ENCODE data around the gene ZGRF1.
"Not testable (repeated sequence)": the region's sequence is repeated elsewhere in the genome, so short reads cannot be mapped to it uniquely, and the experiment has no call there.

The ZGRF1 gene

DNA sequence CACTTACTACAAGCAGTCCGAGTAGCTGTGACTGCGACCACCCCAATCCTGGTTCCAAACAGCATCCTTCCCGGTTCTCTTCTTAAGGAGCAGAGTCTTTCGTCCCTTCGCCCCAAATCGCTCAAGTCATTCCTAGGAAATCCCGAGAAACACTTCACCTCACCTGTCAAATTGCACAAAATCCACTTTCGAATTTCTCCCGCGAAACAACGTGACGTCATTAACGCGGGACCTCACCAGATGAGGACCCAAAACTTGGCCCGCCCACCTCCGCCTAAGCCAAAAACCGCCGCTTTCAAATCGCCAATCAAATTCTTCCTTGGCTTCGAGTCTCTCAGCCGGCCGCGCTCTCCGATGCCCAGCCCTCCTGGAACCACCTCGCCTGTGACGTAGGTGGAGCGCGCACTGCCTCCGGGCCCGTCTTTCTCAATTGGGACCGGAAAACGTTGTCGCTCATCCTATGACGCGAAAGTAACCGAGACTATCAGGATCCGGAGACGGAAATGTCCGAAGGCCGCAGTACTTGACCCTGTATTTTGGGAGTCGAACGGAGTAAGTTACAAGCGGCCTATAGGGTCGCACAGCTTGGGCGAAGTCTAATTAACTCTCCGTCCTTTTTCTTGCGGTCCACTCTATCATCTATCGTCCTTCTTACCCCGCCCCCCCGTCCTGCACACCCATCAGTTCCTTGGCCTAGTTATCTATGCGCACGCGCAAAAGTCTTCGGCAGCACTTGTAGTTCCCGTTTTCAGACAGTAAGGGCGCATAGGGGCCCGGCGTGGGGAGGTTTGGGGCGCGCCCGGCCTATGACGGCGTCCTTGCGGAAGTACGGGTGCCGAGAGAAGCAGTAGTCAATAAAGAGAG is at the start of gene ZGRF1, which contains the start of gene LARP7:
Gene ZGRF1 (minus strand): TSS at position 222 of the 864 bp plus-strand sequence. CDS start 3,733 bp downstream, outside the sequence.
Gene LARP7 (plus strand): TSS at position 456 of the 864 bp plus-strand sequence. CDS start 7,527 bp downstream, outside the sequence.
- Mint-ChIP-seq H3K36me3 (ENCODE audit: low read depth) (peaks cover 6% of the 10 kb centered on the region), H3K4me1 (ENCODE audit: low read depth) (peaks cover 27% of the 10 kb centered on the region), H3K27ac (no peak within 1 kb of the TSS), H3K9me3 (no peaks in the 10 kb centered on the region), H3K27me3 (ENCODE audit: low read depth) (no peaks in the 10 kb centered on the region), H3K4me3 (no peak within 1 kb of the TSS)

GRCh38 chr4:112680996-112681395 is 44.3 kb upstream of the ZGRF1 start:
- no peak overlapping the region for H3K27ac Mint-ChIP-seq
- no peak overlapping the region for H3K4me3 Mint-ChIP-seq
- no peaks in the 10 kb centered on the region for H3K36me3 Mint-ChIP-seq (ENCODE audit: low read depth)
- H3K27me3 Mint-ChIP-seq (ENCODE audit: low read depth): peaks cover 4% of the 10 kb centered on the region
- H3K9me3 Mint-ChIP-seq: no peaks in the 10 kb centered on the region
- no peaks in the 10 kb centered on the region for H3K4me1 Mint-ChIP-seq (ENCODE audit: low read depth)

- H3K36me3 Mint-ChIP-seq (ENCODE audit: low read depth): no peaks in the 10 kb centered on the region
- H3K27me3 Mint-ChIP-seq (ENCODE audit: low read depth): no peaks in the 10 kb centered on the region
- H3K4me3 Mint-ChIP-seq: no peak overlapping the region
- no peak overlapping the region for H3K27ac Mint-ChIP-seq
- H3K4me1 Mint-ChIP-seq (ENCODE audit: low read depth): no peaks in the 10 kb centered on the region
- no peaks in the 10 kb centered on the region for H3K9me3 Mint-ChIP-seq
These were observed 40.9 kb upstream of the ZGRF1 start for GRCh38 chr4:112677519-112678091.

- Mint-ChIP-seq H3K36me3 (ENCODE audit: low read depth) (no peaks in the 10 kb centered on the region), H3K27ac (no peak overlapping the region), H3K4me3 (no peak overlapping the region), H3K9me3 (no peaks in the 10 kb centered on the region), H3K4me1 (ENCODE audit: low read depth) (no peaks in the 10 kb centered on the region), H3K27me3 (ENCODE audit: low read depth) (peaks cover 4% of the 10 kb centered on the region)
These were observed 37.7 kb upstream of the ZGRF1 start for GRCh38 chr4:112674376-112674775.

DNA sequence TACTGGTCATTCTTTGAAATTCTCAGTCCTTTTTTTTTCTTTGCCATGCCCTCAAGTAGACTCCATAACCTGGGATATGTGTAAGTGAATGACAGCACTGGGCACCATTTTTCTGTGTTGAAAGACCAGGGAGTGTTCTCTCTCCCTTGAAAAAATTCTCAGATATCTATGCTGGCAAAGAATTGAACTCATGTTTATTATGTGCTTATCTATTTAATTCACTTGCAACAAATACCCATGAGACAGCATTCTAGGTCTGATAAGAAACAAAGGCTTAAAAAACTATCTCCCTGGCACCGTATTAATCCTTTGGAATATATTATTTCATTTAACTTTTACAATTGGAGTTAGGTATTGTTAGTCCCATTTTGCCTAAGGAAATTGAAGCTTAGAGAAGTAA is 37.0 kb upstream of the ZGRF1 start:
- peaks cover 4% of the 10 kb centered on the region for H3K27me3 Mint-ChIP-seq (ENCODE audit: low read depth)
- no peaks in the 10 kb centered on the region for H3K4me1 Mint-ChIP-seq (ENCODE audit: low read depth)
- H3K4me3 Mint-ChIP-seq: no peak overlapping the region
- no peaks in the 10 kb centered on the region for H3K36me3 Mint-ChIP-seq (ENCODE audit: low read depth)
- no peak overlapping the region for H3K27ac Mint-ChIP-seq
- no peaks in the 10 kb centered on the region for H3K9me3 Mint-ChIP-seq

DNA sequence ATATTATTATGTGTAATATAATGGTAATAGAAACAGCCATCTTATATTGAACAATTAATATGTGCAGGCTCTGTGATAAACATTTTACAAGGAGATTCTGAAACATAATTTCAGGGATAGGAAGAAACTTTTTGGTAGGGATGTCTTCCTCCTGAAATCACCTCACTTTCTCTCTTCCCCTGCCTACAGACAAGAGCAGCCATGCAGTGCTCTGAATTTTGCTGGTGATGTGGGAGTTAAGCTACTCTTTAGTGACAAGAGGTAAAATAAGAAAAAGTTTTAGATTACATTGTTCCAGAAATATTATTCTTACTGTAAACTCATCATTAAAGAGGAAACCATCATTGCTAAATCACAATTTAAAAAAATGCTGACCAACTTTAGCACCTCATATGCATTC is 36.4 kb upstream of the ZGRF1 start:
- Mint-ChIP-seq H3K27me3 (ENCODE audit: low read depth) (peaks cover 4% of the 10 kb centered on the region), H3K4me3 (no peak overlapping the region), H3K36me3 (ENCODE audit: low read depth) (no peaks in the 10 kb centered on the region), H3K27ac (no peak overlapping the region), H3K4me1 (ENCODE audit: low read depth) (no peaks in the 10 kb centered on the region), H3K9me3 (no peaks in the 10 kb centered on the region)

- Mint-ChIP-seq H3K4me3 (no peak overlapping the region), H3K36me3 (ENCODE audit: low read depth) (no peaks in the 10 kb centered on the region), H3K27ac (no peak overlapping the region), H3K27me3 (ENCODE audit: low read depth) (peaks cover 4% of the 10 kb centered on the region), H3K4me1 (ENCODE audit: low read depth) (no peaks in the 10 kb centered on the region), H3K9me3 (no peaks in the 10 kb centered on the region)
These were observed 31.4 kb upstream of the ZGRF1 start for GRCh38 chr4:112668131-112668530.

- no peaks in the 10 kb centered on the region for H3K36me3 Mint-ChIP-seq (ENCODE audit: low read depth)
- H3K27ac Mint-ChIP-seq: no peak overlapping the region
- no peaks in the 10 kb centered on the region for H3K27me3 Mint-ChIP-seq (ENCODE audit: low read depth)
- H3K9me3 Mint-ChIP-seq: no peaks in the 10 kb centered on the region
- H3K4me3 Mint-ChIP-seq: no peak overlapping the region
- no peaks in the 10 kb centered on the region for H3K4me1 Mint-ChIP-seq (ENCODE audit: low read depth)
These were observed 27.9 kb upstream of the ZGRF1 start for GRCh38 chr4:112664611-112665010.

- H3K4me3 Mint-ChIP-seq; H3K4me1 Mint-ChIP-seq (ENCODE audit: low read depth); H3K9me3 Mint-ChIP-seq; H3K27me3 Mint-ChIP-seq (ENCODE audit: low read depth); H3K27ac Mint-ChIP-seq: not testable (repeated sequence)
- H3K36me3 Mint-ChIP-seq (ENCODE audit: low read depth): peaks cover 11% of the 10 kb centered on the region
These were observed 19.4 kb upstream of the ZGRF1 start for GRCh38 chr4:112656115-112656514.

DNA sequence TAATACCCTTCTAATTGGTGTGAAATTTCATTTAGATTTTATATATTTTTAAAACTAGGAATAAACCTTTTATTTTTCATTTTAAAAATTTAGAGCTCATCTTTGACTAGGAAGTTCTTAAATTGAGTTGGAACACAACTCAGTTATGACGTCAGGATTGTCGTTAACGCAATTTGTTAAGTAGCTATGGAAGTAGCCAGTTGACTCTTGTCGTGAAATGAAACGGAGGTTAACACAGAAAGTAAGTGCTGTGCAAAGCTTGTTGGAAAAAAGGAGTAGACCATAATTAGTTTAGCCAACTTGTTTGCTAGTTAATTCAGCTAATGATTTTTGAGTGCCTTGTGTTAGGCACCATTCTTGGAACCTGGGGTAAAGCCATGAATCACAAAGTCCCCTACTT is 18.6 kb upstream of the ZGRF1 start:
- H3K4me1 Mint-ChIP-seq (ENCODE audit: low read depth): no peaks in the 10 kb centered on the region
- H3K36me3 Mint-ChIP-seq (ENCODE audit: low read depth): peaks cover 12% of the 10 kb centered on the region
- H3K9me3 Mint-ChIP-seq: no peaks in the 10 kb centered on the region
- H3K27me3 Mint-ChIP-seq (ENCODE audit: low read depth): no peaks in the 10 kb centered on the region
- no peak overlapping the region for H3K27ac Mint-ChIP-seq
- H3K4me3 Mint-ChIP-seq: no peak overlapping the region

DNA sequence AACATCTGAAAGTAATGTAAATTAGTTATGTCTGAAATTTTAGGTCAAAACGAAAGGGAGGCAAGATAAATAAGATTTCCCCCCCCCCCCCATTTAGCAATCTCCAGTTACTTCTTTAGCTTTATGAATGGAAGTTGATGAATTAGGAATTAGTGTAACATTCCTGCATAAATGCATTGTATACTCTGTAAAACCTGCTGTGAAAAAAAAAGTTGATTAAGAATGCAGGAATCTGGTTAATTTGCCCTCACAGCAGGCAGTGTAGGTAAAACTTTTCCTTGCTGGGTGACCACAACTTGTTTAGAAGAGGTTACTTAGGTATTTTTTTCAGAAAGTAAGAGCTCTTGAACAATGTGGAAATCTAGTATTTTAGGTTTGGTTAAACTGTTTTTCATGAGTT is 15.5 kb upstream of the ZGRF1 start:
- H3K4me3 Mint-ChIP-seq: no peak overlapping the region
- H3K36me3 Mint-ChIP-seq (ENCODE audit: low read depth): peaks cover 18% of the 10 kb centered on the region
- no peaks in the 10 kb centered on the region for H3K27me3 Mint-ChIP-seq (ENCODE audit: low read depth)
- H3K4me1 Mint-ChIP-seq (ENCODE audit: low read depth): no peaks in the 10 kb centered on the region
- H3K27ac Mint-ChIP-seq: no peak overlapping the region
- H3K9me3 Mint-ChIP-seq: no peaks in the 10 kb centered on the region

GRCh38 chr4:112651641-112652040 is 14.9 kb upstream of the ZGRF1 start:
- Mint-ChIP-seq H3K9me3 (no peaks in the 10 kb centered on the region), H3K4me3 (no peak overlapping the region), H3K36me3 (ENCODE audit: low read depth) (peaks cover 22% of the 10 kb centered on the region), H3K27me3 (ENCODE audit: low read depth) (no peaks in the 10 kb centered on the region), H3K27ac (no peak overlapping the region), H3K4me1 (ENCODE audit: low read depth) (no peaks in the 10 kb centered on the region)

- no peak overlapping the region for H3K4me3 Mint-ChIP-seq
- no peaks in the 10 kb centered on the region for H3K27me3 Mint-ChIP-seq (ENCODE audit: low read depth)
- H3K27ac Mint-ChIP-seq: no peak overlapping the region
- no peaks in the 10 kb centered on the region for H3K9me3 Mint-ChIP-seq
- H3K4me1 Mint-ChIP-seq (ENCODE audit: low read depth): no peaks in the 10 kb centered on the region
- H3K36me3 Mint-ChIP-seq (ENCODE audit: low read depth): peaks cover 21% of the 10 kb centered on the region
These were observed 13.6 kb upstream of the ZGRF1 start for GRCh38 chr4:112650332-112650731.

DNA sequence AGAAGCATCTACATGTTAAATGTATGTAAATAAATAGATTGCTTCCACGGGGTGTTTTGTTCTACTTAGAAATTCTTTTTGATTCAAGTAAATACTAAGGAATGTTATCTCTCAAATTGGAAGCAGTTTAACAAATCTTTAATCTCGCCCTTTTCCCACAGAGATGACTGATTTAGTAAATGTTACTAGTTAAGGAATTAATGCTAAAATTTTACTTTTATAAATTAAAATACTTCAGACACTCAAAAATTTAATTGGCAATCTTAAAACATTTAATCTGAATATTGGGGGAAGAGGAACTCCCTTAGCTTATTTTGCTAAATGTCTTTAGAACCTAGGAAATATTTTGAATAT is 12.3 kb upstream of the ZGRF1 start:
- peaks cover 19% of the 10 kb centered on the region for H3K36me3 Mint-ChIP-seq (ENCODE audit: low read depth)

DNA sequence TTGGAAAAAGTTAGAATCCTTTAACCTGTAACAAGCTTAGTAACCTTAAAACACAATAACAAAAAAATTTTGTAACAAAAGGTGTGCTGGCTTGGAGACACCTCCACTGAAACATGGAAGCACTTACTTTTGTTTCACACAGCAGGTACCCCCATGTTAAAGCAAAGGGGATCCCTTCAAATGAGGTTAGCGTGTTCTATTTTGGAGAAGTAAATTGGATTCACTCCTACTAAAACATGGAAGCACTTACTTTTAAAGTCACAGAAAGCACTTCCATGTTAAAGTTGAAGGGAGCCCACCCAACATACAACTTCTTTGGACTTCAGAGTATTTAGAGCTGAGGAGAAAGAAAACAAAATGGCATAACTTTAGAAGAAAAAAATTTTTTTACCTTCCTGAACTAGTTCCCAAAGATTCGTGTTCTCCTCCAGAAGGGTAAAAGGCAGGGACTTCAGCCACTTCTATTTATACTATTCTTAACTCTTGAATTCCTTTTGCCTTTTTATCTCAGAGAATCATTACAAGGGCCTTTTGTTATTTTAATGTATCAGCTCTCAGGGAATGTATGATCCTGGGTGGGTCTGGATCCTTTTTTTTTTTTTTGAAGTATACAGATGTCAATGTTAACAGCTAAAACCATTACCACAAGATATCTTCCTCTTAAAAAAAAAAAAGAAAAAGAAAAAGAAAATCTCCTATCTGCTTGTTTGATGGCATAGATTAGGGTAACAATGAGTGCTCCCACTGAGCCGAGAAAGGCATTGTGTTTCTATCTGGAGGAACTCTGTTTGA is 11.8 kb upstream of the ZGRF1 start:
- H3K4me3 Mint-ChIP-seq: no peak overlapping the region
- H3K36me3 Mint-ChIP-seq (ENCODE audit: low read depth): peaks cover 17% of the 10 kb centered on the region
- H3K9me3 Mint-ChIP-seq: no peaks in the 10 kb centered on the region
- H3K4me1 Mint-ChIP-seq (ENCODE audit: low read depth): peaks cover 2% of the 10 kb centered on the region
- no peaks in the 10 kb centered on the region for H3K27me3 Mint-ChIP-seq (ENCODE audit: low read depth)
- no peak overlapping the region for H3K27ac Mint-ChIP-seq

More for the DNA sequence above, 12.3 kb upstream of the ZGRF1 start:
- H3K4me1 Mint-ChIP-seq (ENCODE audit: low read depth): no peaks in the 10 kb centered on the region
- H3K27me3 Mint-ChIP-seq (ENCODE audit: low read depth): no peaks in the 10 kb centered on the region
- H3K9me3 Mint-ChIP-seq: no peaks in the 10 kb centered on the region
- H3K27ac Mint-ChIP-seq: no peak overlapping the region
- no peak overlapping the region for H3K4me3 Mint-ChIP-seq
